C4-2B (cell line): ENCODE data around the gene MOB3B.

Source experiments
- ZFX ChIP-seq: fragments of 450-650 bp; IDR thresholded peaks from 2 replicates; pipeline ENCODE4 v1.6.1; 2017
- TF ChIP-seq, protein P1 (sequence below): fragments of 450-650 bp; conservative IDR thresholded peaks from 2 replicates; pipeline ENCODE4 v1.5.1; 2017; ENCODE audit warnings: mild to moderate bottlenecking

GRCh38 chr9:27387722-27388121, 141.9 kb downstream of the MOB3B start:
- TF ChIP-seq, protein P1, sequence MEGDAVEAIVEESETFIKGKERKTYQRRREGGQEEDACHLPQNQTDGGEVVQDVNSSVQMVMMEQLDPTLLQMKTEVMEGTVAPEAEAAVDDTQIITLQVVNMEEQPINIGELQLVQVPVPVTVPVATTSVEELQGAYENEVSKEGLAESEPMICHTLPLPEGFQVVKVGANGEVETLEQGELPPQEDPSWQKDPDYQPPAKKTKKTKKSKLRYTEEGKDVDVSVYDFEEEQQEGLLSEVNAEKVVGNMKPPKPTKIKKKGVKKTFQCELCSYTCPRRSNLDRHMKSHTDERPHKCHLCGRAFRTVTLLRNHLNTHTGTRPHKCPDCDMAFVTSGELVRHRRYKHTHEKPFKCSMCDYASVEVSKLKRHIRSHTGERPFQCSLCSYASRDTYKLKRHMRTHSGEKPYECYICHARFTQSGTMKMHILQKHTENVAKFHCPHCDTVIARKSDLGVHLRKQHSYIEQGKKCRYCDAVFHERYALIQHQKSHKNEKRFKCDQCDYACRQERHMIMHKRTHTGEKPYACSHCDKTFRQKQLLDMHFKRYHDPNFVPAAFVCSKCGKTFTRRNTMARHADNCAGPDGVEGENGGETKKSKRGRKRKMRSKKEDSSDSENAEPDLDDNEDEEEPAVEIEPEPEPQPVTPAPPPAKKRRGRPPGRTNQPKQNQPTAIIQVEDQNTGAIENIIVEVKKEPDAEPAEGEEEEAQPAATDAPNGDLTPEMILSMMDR = no peak
- no peak for TF ChIP-seq ZFX
